Measurements from ENCODE around the gene MSANTD1.

GRCh38 chr4:3294401-3295241 lies 45.7 kb downstream of the MSANTD1 start:
- TF ChIP-seq CTCF (conservative IDR thresholded peaks at IDR 0.05; ENCODE audit: low read depth, low read length) (no peak), EZH2phosphoT487 (IDR thresholded peaks at IDR 0.05; ENCODE audit: borderline replicate concordance, low read length) (no peak)

All from PC-3 (cell line).